Kidney epithelial cell (primary cell): Measurements from ENCODE around the gene LHFPL6. TPM values are rescaled to one million over a fixed set of nuclear protein-coding genes. Genes with fewer than 3 reads are reported as not detected.

Experiments
- DNase-seq: peaks from one replicate; pipeline ENCODE4 v3.0.0-alpha.2; 2010; ENCODE audit warnings: low read depth
- H3K27me3 ChIP-seq: 2 replicates; pipeline ENCODE4 v1.6.0; 2011; ENCODE audit warnings: low read length; ENCODE audit not compliant: control insufficient read depth, insufficient read depth
- H3K36me3 ChIP-seq: 2 replicates; pipeline ENCODE4 v1.5.1; 2011; ENCODE audit warnings: low read length; ENCODE audit not compliant: control insufficient read depth, insufficient read depth
- H3K4me3 ChIP-seq: 2 replicates; pipeline ENCODE4 v1.5.1; 2011; ENCODE audit warnings: low read depth, mild to moderate bottlenecking, control low read depth, low read length
- CTCF ChIP-seq: IDR thresholded peaks from 2 replicates; pipeline ENCODE4 v1.5.1; 2011; ENCODE audit warnings: mild to moderate bottlenecking, moderate library complexity, low read length, control low read depth, inconsistent platforms; ENCODE audit not compliant: insufficient read depth, poor library complexity, severe bottlenecking
- total RNA-seq: library from RNA; depleted of rRNA; stranded (reverse); fragments of >200 nt; gene quantifications from 2 replicates; pipeline ENCODE4 v1.2.3, GENCODE V29; 2015

The LHFPL6 gene
- total RNA-seq, 1 donor from 2014 or later, result 7.0 TPM

GRCh38 chr13:39631307-39631706 is 28.3 kb upstream of the LHFPL6 start:
- Histone ChIP-seq H3K27me3 (no peaks in the 10 kb centered on the region), H3K36me3 (no peaks in the 10 kb centered on the region), H3K4me3 (no peak overlapping the region)
- TF ChIP-seq CTCF, result no peak
- DNase-seq, result no peak

- no peaks in the 10 kb centered on the region for H3K27me3 ChIP-seq
- DNase-seq, result no peak
Observed at GRCh38 chr13:39623466-39623865, 20.5 kb upstream of the LHFPL6 start.

GRCh38 chr13:39618561-39618960 is 15.6 kb upstream of the LHFPL6 start:
- no peak for TF ChIP-seq CTCF
- DNase-seq, result no peak
- no peaks in the 10 kb centered on the region for H3K27me3 ChIP-seq

More at GRCh38 chr13:39623466-39623865, 20.5 kb upstream of the LHFPL6 start:
- Histone ChIP-seq H3K4me3 (no peak overlapping the region), H3K36me3 (no peaks in the 10 kb centered on the region)
- no peak for TF ChIP-seq CTCF

GRCh38 chr13:39616087-39616694 is 13.2 kb upstream of the LHFPL6 start:
- no peak overlapping the region for H3K4me3 ChIP-seq
- TF ChIP-seq CTCF, result peak; percentile 93
- no peaks in the 10 kb centered on the region for H3K36me3 ChIP-seq
- DNase-seq, result no peak
- no peaks in the 10 kb centered on the region for H3K27me3 ChIP-seq

More at GRCh38 chr13:39618561-39618960, 15.6 kb upstream of the LHFPL6 start:
- no peaks in the 10 kb centered on the region for H3K36me3 ChIP-seq
- H3K4me3 ChIP-seq, result no peak overlapping the region

GRCh38 chr13:39612023-39612637 is 9.1 kb upstream of the LHFPL6 start:
- TF ChIP-seq CTCF, result peak; percentile 75
- no peak overlapping the region for H3K4me3 ChIP-seq
- H3K36me3 ChIP-seq, result no peaks in the 10 kb centered on the region
- DNase-seq, result no peak
- no peaks in the 10 kb centered on the region for H3K27me3 ChIP-seq

- Histone ChIP-seq H3K36me3 (no peaks in the 10 kb centered on the region), H3K4me3 (no peak overlapping the region), H3K27me3 (no peaks in the 10 kb centered on the region)
- DNase-seq, result no peak
- no peak for TF ChIP-seq CTCF
Observed at GRCh38 chr13:39607876-39608275, 4.9 kb upstream of the LHFPL6 start.
